GM23338 (cell line): ENCODE measurements around the gene TMEM145.

Experiments used
- CREB1 ChIP-seq: fragments of 250-450 bp; sonication (Bioruptor Pico); IDR thresholded peaks from 2 replicates; pipeline ENCODE4 v1.5.0; 2020; ENCODE audit warnings: low read depth, mild to moderate bottlenecking, moderate library complexity
- EZH2 ChIP-seq: fragments of 200-600 bp; sonication (generic); IDR thresholded peaks from one replicate; pipeline ENCODE4 v1.8.0; 2017; ENCODE audit warnings: antibody characterized with exemption, mild to moderate bottlenecking, low read depth; ENCODE audit not compliant: unreplicated experiment
- EZH2phosphoT487 ChIP-seq: fragments of 200-600 bp; sonication (generic); IDR thresholded peaks from one replicate; pipeline ENCODE4 v1.8.1; 2018; ENCODE audit warnings: antibody characterized with exemption; ENCODE audit not compliant: unreplicated experiment
- JUNB ChIP-seq: IDR thresholded peaks from one replicate; pipeline ENCODE4 v1.6.1; 2016; ENCODE audit warnings: antibody characterized with exemption; ENCODE audit not compliant: unreplicated experiment
- NANOG ChIP-seq: IDR thresholded peaks from 2 replicates; pipeline ENCODE4 v1.6.1; 2016; ENCODE audit warnings: antibody characterized with exemption, borderline replicate concordance
- POLR2AphosphoS5 ChIP-seq: IDR thresholded peaks from 2 replicates; pipeline ENCODE4 v1.6.1; 2016; ENCODE audit warnings: antibody characterized with exemption, low read depth
- ZNF331 ChIP-seq: fragments of 250-450 bp; sonication (Bioruptor Pico); IDR thresholded peaks from 2 replicates; pipeline ENCODE4 v1.5.0; 2020; ENCODE audit warnings: low read depth, mild to moderate bottlenecking, moderate library complexity
- TF ChIP-seq, protein P1 (sequence below), 2 experiments: fragments of 200-600 bp in 1 of 2; sonication (generic) in 1 of 2; conservative IDR thresholded peaks; 2 replicates each; pipeline versions ENCODE4 v1.5.1 to v1.6.1; 2016 to 2017; ENCODE audit warnings: antibody characterized with exemption in 2 of 2, low read depth in 2 of 2, mild to moderate bottlenecking in 2 of 2, moderate library complexity in 1 of 2
- TF ChIP-seq, protein P2 (sequence below): IDR thresholded peaks from one replicate; pipeline ENCODE4 v1.6.1; 2018; ENCODE audit warnings: antibody characterized with exemption; ENCODE audit not compliant: unreplicated experiment

DNA sequence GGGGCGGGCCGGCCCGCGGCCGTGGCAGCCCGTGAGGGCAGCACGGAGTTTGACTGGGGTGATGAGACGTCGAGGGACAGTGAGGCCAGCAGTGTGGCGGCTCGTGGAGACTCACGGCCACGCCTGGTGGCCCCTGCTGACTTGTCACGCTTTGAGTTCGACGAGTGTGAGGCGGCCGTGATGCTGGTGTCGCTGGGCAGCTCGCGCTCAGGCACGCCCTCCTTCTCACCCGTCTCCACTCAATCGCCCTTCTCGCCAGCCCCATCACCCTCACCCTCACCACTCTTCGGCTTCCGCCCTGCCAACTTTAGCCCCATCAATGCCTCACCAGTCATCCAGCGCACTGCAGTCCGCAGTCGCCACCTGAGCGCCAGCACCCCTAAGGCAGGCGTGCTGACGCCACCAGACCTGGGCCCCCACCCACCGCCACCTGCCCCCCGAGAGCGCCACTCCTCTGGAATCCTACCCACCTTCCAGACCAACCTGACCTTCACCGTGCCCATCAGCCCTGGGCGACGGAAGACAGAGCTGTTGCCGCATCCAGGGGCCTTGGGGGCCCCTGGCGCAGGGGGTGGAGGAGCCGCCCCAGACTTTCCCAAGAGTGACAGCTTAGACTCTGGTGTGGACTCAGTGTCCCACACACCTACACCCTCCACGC is 39.6 kb upstream of the TMEM145 start:
- TF ChIP-seq EZH2phosphoT487 = no peak
- TF ChIP-seq, protein P1, sequence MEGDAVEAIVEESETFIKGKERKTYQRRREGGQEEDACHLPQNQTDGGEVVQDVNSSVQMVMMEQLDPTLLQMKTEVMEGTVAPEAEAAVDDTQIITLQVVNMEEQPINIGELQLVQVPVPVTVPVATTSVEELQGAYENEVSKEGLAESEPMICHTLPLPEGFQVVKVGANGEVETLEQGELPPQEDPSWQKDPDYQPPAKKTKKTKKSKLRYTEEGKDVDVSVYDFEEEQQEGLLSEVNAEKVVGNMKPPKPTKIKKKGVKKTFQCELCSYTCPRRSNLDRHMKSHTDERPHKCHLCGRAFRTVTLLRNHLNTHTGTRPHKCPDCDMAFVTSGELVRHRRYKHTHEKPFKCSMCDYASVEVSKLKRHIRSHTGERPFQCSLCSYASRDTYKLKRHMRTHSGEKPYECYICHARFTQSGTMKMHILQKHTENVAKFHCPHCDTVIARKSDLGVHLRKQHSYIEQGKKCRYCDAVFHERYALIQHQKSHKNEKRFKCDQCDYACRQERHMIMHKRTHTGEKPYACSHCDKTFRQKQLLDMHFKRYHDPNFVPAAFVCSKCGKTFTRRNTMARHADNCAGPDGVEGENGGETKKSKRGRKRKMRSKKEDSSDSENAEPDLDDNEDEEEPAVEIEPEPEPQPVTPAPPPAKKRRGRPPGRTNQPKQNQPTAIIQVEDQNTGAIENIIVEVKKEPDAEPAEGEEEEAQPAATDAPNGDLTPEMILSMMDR (conservative IDR thresholded peaks at IDR 0.05; ENCODE audit: low read depth in 2 of 2) = no peak
- TF ChIP-seq, protein P2, sequence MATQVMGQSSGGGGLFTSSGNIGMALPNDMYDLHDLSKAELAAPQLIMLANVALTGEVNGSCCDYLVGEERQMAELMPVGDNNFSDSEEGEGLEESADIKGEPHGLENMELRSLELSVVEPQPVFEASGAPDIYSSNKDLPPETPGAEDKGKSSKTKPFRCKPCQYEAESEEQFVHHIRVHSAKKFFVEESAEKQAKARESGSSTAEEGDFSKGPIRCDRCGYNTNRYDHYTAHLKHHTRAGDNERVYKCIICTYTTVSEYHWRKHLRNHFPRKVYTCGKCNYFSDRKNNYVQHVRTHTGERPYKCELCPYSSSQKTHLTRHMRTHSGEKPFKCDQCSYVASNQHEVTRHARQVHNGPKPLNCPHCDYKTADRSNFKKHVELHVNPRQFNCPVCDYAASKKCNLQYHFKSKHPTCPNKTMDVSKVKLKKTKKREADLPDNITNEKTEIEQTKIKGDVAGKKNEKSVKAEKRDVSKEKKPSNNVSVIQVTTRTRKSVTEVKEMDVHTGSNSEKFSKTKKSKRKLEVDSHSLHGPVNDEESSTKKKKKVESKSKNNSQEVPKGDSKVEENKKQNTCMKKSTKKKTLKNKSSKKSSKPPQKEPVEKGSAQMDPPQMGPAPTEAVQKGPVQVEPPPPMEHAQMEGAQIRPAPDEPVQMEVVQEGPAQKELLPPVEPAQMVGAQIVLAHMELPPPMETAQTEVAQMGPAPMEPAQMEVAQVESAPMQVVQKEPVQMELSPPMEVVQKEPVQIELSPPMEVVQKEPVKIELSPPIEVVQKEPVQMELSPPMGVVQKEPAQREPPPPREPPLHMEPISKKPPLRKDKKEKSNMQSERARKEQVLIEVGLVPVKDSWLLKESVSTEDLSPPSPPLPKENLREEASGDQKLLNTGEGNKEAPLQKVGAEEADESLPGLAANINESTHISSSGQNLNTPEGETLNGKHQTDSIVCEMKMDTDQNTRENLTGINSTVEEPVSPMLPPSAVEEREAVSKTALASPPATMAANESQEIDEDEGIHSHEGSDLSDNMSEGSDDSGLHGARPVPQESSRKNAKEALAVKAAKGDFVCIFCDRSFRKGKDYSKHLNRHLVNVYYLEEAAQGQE = no peak
- TF ChIP-seq JUNB = no peak
- TF ChIP-seq NANOG = no peak
- no peak for TF ChIP-seq EZH2
- no peak for TF ChIP-seq POLR2AphosphoS5
- no peak for TF ChIP-seq CREB1 (CRISPR knock-in tag)
- TF ChIP-seq ZNF331 (CRISPR knock-in tag) = no peak
